ENCODE measurements around the gene LAMB2. TPM values are rescaled to one million over a fixed set of nuclear protein-coding genes. Genes with fewer than 3 reads are reported as not detected.

The LAMB2 gene
- total RNA-seq = 3.1 TPM

DNA sequence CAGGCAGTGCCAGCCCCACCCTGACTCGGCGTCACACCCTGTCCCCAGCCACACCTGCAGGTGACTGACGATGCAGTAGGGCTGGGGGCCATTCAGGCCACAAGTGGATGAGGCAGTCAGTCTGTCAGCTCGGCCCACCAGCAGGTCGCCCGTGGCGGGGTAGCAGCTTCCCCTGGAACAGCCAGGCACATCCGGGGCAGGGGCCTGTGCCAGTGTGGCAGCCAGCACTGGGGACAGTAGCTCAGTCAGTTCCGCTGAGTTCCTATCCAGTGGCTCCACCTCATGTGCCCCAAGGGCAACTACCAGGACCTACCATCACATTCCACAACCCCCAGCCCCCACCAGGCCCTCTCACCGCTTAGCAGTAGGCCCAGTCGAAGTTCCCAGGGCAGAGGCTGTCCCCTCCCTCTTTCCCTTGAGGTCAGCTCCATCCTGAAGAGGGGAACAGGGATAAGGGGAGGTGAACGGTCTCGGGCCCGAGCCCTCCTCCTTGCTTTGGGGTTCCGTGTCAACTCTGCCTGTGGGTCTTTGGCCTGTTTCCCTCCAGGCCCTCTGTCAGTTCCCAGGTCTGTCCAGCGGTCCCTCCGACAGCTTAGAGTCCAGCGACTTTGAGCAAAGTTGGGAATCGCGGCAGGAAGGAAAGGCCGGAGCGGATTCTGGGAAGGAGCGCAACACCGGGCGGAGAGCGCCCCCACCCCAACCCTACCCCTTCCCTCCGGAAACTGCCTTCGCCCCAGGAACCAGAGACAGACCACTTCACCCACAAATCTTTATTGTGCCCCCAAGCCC is at the start of gene LAMB2:
Gene LAMB2 (minus strand): TSS at position 614 of the 789 bp plus-strand sequence. CDS start 183 bp downstream, at position 431.
- peak within 1 kb of the TSS; percentile 16 for H3K4me3 ChIP-seq (ENCODE audit: low read length)
- no peaks in the 10 kb centered on the region for H3K27me3 ChIP-seq (ENCODE audit: insufficient read depth, low read length)
- no peaks in the 10 kb centered on the region for H3K9me3 ChIP-seq (ENCODE audit: low read depth, low read length)
- H3K4me1 ChIP-seq (ENCODE audit: insufficient read depth, low read length) = no peaks in the 10 kb centered on the region

GRCh38 chr3:49181351-49181750 is 48.5 kb upstream of the LAMB2 start:
- no peaks in the 10 kb centered on the region for H3K9me3 ChIP-seq (ENCODE audit: low read depth, low read length)
- H3K4me3 ChIP-seq (ENCODE audit: low read length) = no peak overlapping the region
- H3K27me3 ChIP-seq (ENCODE audit: insufficient read depth, low read length) = no peaks in the 10 kb centered on the region
- H3K4me1 ChIP-seq (ENCODE audit: insufficient read depth, low read length) = no peaks in the 10 kb centered on the region

- Histone ChIP-seq H3K9me3 (ENCODE audit: low read depth, low read length) (no peaks in the 10 kb centered on the region), H3K4me1 (ENCODE audit: insufficient read depth, low read length) (no peaks in the 10 kb centered on the region), H3K4me3 (ENCODE audit: low read length) (no peak overlapping the region), H3K27me3 (ENCODE audit: insufficient read depth, low read length) (no peaks in the 10 kb centered on the region)
Measured at GRCh38 chr3:49180116-49180515, 47.3 kb upstream of the LAMB2 start.

DNA sequence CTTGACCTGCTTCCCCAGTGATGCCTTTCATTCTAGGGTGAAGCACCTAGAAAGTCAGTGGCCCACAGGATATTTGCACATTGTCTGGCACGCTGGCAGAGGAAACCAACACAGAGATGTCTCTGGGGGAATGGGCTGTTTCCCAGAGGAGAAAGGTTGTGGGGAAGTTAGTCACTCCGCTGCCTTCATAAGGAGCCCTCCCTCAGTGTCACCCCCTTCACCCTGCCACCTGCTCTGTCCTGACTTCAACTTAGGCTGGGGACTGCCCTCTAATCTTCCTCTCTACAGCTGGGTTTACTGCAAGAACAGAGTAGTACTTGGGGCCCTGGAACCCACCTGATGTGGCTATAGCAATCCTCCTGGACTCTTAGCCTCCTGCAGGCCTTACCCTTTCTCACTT is 44.2 kb upstream of the LAMB2 start:
- H3K4me3 ChIP-seq (ENCODE audit: low read length) = no peak overlapping the region
- no peaks in the 10 kb centered on the region for H3K27me3 ChIP-seq (ENCODE audit: insufficient read depth, low read length)
- no peaks in the 10 kb centered on the region for H3K9me3 ChIP-seq (ENCODE audit: low read depth, low read length)
- H3K4me1 ChIP-seq (ENCODE audit: insufficient read depth, low read length) = peaks cover 5% of the 10 kb centered on the region

DNA sequence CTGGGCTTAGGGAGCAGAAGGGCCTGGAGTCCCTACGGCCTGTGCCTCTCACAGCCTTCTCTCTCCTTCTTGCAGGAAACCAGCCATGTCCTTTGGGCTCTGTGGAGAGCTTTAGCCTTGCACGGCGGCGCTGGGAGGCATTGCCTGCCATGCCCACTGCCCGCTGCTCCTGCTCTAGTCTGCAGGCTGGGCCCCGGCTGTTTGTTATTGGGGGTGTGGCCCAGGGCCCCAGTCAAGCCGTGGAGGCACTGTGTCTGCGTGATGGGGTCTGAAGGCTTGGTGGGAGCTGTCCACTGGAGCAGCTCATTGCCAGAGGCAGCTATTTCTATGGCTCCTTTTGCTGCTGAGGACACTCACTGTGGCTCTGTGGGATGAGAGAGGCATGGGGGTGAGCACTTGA is 42.7 kb upstream of the LAMB2 start:
- Histone ChIP-seq H3K4me1 (ENCODE audit: insufficient read depth, low read length) (peaks cover 20% of the 10 kb centered on the region), H3K9me3 (ENCODE audit: low read depth, low read length) (no peaks in the 10 kb centered on the region), H3K4me3 (ENCODE audit: low read length) (no peak overlapping the region), H3K27me3 (ENCODE audit: insufficient read depth, low read length) (no peaks in the 10 kb centered on the region)

- Histone ChIP-seq H3K27me3 (ENCODE audit: insufficient read depth, low read length) (no peaks in the 10 kb centered on the region), H3K4me3 (ENCODE audit: low read length) (no peak overlapping the region), H3K9me3 (ENCODE audit: low read depth, low read length) (no peaks in the 10 kb centered on the region), H3K4me1 (ENCODE audit: insufficient read depth, low read length) (peaks cover 20% of the 10 kb centered on the region)
Measured at GRCh38 chr3:49174397-49174985, 41.6 kb upstream of the LAMB2 start.

DNA sequence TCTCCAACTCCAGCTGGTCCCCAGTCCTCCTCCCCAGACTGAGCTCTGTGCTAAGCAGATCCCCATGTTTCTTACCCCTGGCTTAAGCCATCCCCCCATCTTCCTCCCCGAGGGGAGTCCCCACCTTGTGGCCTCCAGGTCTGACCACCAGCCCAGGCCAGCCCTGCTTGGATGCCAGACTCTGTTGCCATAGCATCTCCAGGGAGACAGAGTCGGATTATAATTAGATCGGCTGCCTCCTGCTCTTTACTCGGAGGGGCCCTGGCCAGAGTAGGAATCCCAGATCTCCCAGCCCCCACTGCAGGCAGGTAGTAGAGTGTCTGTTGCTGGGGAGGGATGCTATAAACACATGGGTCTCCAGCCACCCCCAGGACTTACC is 40.9 kb upstream of the LAMB2 start:
- Histone ChIP-seq H3K27me3 (ENCODE audit: insufficient read depth, low read length) (no peaks in the 10 kb centered on the region), H3K4me3 (ENCODE audit: low read length) (no peak overlapping the region), H3K9me3 (ENCODE audit: low read depth, low read length) (no peaks in the 10 kb centered on the region), H3K4me1 (ENCODE audit: insufficient read depth, low read length) (peaks cover 20% of the 10 kb centered on the region)

- peaks cover 20% of the 10 kb centered on the region for H3K4me1 ChIP-seq (ENCODE audit: insufficient read depth, low read length)
- no peak overlapping the region for H3K4me3 ChIP-seq (ENCODE audit: low read length)
- no peaks in the 10 kb centered on the region for H3K9me3 ChIP-seq (ENCODE audit: low read depth, low read length)
- no peaks in the 10 kb centered on the region for H3K27me3 ChIP-seq (ENCODE audit: insufficient read depth, low read length)
Measured at GRCh38 chr3:49173116-49173791, 40.4 kb upstream of the LAMB2 start.

- no peaks in the 10 kb centered on the region for H3K27me3 ChIP-seq (ENCODE audit: insufficient read depth, low read length)
- H3K9me3 ChIP-seq (ENCODE audit: low read depth, low read length) = no peaks in the 10 kb centered on the region
- no peak overlapping the region for H3K4me3 ChIP-seq (ENCODE audit: low read length)
- H3K4me1 ChIP-seq (ENCODE audit: insufficient read depth, low read length) = peaks cover 20% of the 10 kb centered on the region
Measured at GRCh38 chr3:49172551-49173041, 39.7 kb upstream of the LAMB2 start.

- Histone ChIP-seq H3K27me3 (ENCODE audit: insufficient read depth, low read length) (no peaks in the 10 kb centered on the region), H3K9me3 (ENCODE audit: low read depth, low read length) (no peaks in the 10 kb centered on the region), H3K4me3 (ENCODE audit: low read length) (peak overlapping the region; percentile 56), H3K4me1 (ENCODE audit: insufficient read depth, low read length) (peaks cover 21% of the 10 kb centered on the region)
Measured at GRCh38 chr3:49171775-49172500, 39.1 kb upstream of the LAMB2 start.

- Histone ChIP-seq H3K4me1 (ENCODE audit: insufficient read depth, low read length) (peaks cover 28% of the 10 kb centered on the region), H3K4me3 (ENCODE audit: low read length) (peak within 1 kb of the TSS; percentile 56), H3K9me3 (ENCODE audit: low read depth, low read length) (no peaks in the 10 kb centered on the region), H3K27me3 (ENCODE audit: insufficient read depth, low read length) (no peaks in the 10 kb centered on the region)
Measured at GRCh38 chr3:49171119-49171774, 38.4 kb upstream of the LAMB2 start, which contains the start of gene KLHDC8B. TSS of gene KLHDC8B (plus strand) at chr3:49171598. CDS start at chr3:49172770, 1,172 bp downstream.

DNA sequence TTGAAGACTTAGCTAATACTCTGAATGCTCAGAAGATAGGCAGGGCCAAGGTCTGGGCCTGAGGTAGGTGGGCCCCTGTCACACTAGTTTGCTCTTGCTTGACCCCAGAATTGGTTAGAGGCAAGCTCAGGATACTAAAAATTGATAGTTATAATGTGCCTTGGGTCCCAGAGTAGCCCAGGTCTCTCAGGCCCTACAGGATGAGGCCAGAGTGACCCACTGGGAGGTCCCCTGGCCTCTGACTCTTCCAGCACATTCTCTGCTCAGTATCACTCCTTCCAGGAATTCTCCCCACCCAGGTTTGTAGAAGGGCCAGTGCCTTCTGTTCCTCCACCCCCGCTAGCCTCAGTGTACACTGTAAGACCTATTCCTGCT is 37.9 kb upstream of the LAMB2 start:
- Histone ChIP-seq H3K27me3 (ENCODE audit: insufficient read depth, low read length) (no peaks in the 10 kb centered on the region), H3K9me3 (ENCODE audit: low read depth, low read length) (no peaks in the 10 kb centered on the region), H3K4me3 (ENCODE audit: low read length) (peak overlapping the region; percentile 56), H3K4me1 (ENCODE audit: insufficient read depth, low read length) (peaks cover 29% of the 10 kb centered on the region)

DNA sequence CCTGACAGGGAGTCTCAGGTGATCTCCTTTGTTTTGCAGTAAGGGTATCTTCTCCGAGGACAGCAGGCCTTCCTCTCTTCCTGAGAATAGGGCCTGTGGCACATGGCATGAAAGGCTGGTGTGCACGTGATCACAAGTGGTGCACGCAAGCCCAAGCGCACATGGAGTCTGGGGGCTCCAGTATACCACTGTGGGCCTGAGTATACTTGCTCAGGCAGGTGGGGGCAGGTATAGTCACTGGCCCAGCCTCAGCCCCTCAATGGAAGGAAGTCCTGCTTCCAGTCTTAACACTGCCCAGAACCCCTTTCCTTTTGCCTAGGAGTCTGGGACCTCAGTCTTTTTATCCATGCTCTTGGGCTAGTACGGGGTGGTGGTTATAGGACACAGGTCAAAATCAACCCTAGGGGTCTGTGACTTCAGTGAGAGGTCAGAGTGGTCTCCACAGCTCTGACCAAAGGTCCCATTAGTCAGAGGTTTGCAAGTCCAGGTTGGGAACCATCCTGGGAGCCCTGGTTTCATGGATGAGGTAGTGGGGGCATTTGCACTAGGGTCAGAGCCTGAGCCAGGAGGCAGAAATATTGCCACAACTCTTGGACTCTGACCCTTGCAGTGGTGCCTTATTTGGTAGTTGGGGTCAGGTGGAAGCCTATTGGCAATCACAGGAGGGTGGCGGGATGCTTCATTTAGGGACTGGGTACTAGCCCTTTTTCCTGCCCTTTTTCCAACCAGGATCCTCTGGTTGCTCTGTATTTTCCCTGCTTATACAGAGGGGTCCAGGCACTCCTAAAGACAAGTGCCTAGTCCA is 34.1 kb upstream of the LAMB2 start:
- Histone ChIP-seq H3K4me3 (ENCODE audit: low read length) (no peak overlapping the region), H3K9me3 (ENCODE audit: low read depth, low read length) (no peaks in the 10 kb centered on the region), H3K27me3 (ENCODE audit: insufficient read depth, low read length) (no peaks in the 10 kb centered on the region), H3K4me1 (ENCODE audit: insufficient read depth, low read length) (peaks cover 39% of the 10 kb centered on the region)

Data from mononuclear cell (primary cell).